NT2/D1 (cell line): ENCODE measurements around the gene GYS2.

Source experiments
- YY1 ChIP-seq: IDR thresholded peaks from 2 replicates; pipeline ENCODE4 v1.6.1; 2011; ENCODE audit not compliant: insufficient read length, insufficient read depth
- ZNF274 ChIP-seq: IDR thresholded peaks from 2 replicates; pipeline ENCODE4 v1.6.1; 2011; ENCODE audit warnings: mild to moderate bottlenecking, low read depth, low read length

GRCh38 chr12:21571046-21571445 lies 33.6 kb downstream of the GYS2 start:
- TF ChIP-seq ZNF274 (no peak), YY1 (no peak)
